HG03558 (cell line): Measurements from ENCODE around the gene DIP2C.
"Not testable (repeated sequence)": the region's sequence is repeated elsewhere in the genome, so short reads cannot be mapped to it uniquely, and the experiment has no call there.

Experiments used
- ATAC-seq: cut with Tn5 transposase; IDR thresholded peaks from one replicate; pipeline ENCODE4 v1.9.1; 2021; ENCODE audit warnings: moderate number of reproducible peaks; ENCODE audit not compliant: unreplicated experiment; ENCODE audit errors: extremely low read depth

Gene DIP2C

GRCh38 chr10:491667-492424 is 197.6 kb downstream of the DIP2C start:
- no peak for ATAC-seq

- ATAC-seq = no peak
These were observed 198.4 kb downstream of the DIP2C start for GRCh38 chr10:490891-491571.

- ATAC-seq = no peak
These were observed 199.2 kb downstream of the DIP2C start for GRCh38 chr10:490256-490655.

GRCh38 chr10:489330-489729 is 200.1 kb downstream of the DIP2C start:
- ATAC-seq = no peak

- ATAC-seq = no peak
These were observed 200.6 kb downstream of the DIP2C start for GRCh38 chr10:488933-489215.

GRCh38 chr10:488081-488932 is 201.2 kb downstream of the DIP2C start:
- no peak for ATAC-seq

GRCh38 chr10:486666-487322 is 202.7 kb downstream of the DIP2C start:
- no peak for ATAC-seq

GRCh38 chr10:486206-486605 is 203.3 kb downstream of the DIP2C start:
- no peak for ATAC-seq

GRCh38 chr10:485776-486175 is 203.7 kb downstream of the DIP2C start:
- ATAC-seq = no peak

- ATAC-seq = no peak
These were observed 204.4 kb downstream of the DIP2C start for GRCh38 chr10:484925-485661.

- ATAC-seq = no peak
These were observed 205.0 kb downstream of the DIP2C start for GRCh38 chr10:484441-484924.

- ATAC-seq = no peak
These were observed 206.2 kb downstream of the DIP2C start for GRCh38 chr10:483261-483660.

GRCh38 chr10:482848-483247 is 206.6 kb downstream of the DIP2C start:
- no peak for ATAC-seq

- ATAC-seq = no peak
These were observed 207.4 kb downstream of the DIP2C start for GRCh38 chr10:482051-482501.

- no peak for ATAC-seq
These were observed 207.8 kb downstream of the DIP2C start for GRCh38 chr10:481628-482027.

GRCh38 chr10:480928-481552 is 208.4 kb downstream of the DIP2C start:
- no peak for ATAC-seq

- no peak for ATAC-seq
These were observed 209.0 kb downstream of the DIP2C start for GRCh38 chr10:480498-480927.

GRCh38 chr10:479706-480497 is 209.6 kb downstream of the DIP2C start:
- not testable (repeated sequence) for ATAC-seq
